ENCODE data around the gene DEFB118. TPM values are rescaled to one million over a fixed set of nuclear protein-coding genes. Genes with fewer than 3 reads are reported as not detected.

Gene DEFB118
- polyA plus RNA-seq (2012; ENCODE audit: insufficient read length, low read depth): not detected

GRCh38 chr20:31368301-31368700 is at the start of gene DEFB118:
TSS of gene DEFB118 (plus strand) at chr20:31368601. CDS start at chr20:31368651, 50 bp downstream.
- TF ChIP-seq REST (IDR thresholded peaks at IDR 0.05; ENCODE audit: insufficient read depth in 1 of 2, low read depth in 2 of 2, low read length in 2 of 2): no peak
- TF ChIP-seq TAF1 (IDR thresholded peaks at IDR 0.05; ENCODE audit: borderline replicate concordance, insufficient read depth, low read length): no peak
- TF ChIP-seq FOXP2 (optimal IDR thresholded peaks at IDR 0.05; ENCODE audit: borderline replicate concordance, extremely low read depth, extremely low read length, insufficient read depth): no peak
- no peak for TF ChIP-seq SIN3A (IDR thresholded peaks at IDR 0.05; ENCODE audit: borderline replicate concordance, insufficient read depth, low read length)
- TF ChIP-seq POLR2AphosphoS5 (IDR thresholded peaks at IDR 0.05; ENCODE audit: low read depth, low read length): no peak

DNA sequence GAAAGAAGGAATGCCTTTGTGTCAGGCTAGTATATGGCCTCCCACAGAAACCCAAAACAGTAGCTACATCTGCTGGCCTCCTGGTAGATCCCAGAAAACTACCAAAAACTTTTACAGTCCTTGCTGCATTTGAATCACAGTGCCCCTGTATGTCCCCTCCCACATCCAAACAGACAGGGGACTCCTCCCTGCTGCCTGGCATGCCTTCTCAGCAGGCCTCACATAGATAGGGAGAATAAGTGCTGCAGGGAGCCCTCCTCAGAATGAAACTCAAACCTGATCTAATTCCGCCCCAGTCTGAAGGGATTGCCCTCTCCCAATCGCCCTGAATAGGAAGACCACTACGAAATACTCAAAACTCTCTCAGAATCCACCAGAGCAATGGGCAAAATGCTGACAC is 45.9 kb upstream of the DEFB118 start:
- TF ChIP-seq REST (IDR thresholded peaks at IDR 0.05; ENCODE audit: insufficient read depth in 1 of 2, low read depth in 2 of 2, low read length in 2 of 2): no peak
- no peak for TF ChIP-seq TAF1 (IDR thresholded peaks at IDR 0.05; ENCODE audit: borderline replicate concordance, insufficient read depth, low read length)
- no peak for TF ChIP-seq FOXP2 (optimal IDR thresholded peaks at IDR 0.05; ENCODE audit: borderline replicate concordance, extremely low read depth, extremely low read length, insufficient read depth)

DNA sequence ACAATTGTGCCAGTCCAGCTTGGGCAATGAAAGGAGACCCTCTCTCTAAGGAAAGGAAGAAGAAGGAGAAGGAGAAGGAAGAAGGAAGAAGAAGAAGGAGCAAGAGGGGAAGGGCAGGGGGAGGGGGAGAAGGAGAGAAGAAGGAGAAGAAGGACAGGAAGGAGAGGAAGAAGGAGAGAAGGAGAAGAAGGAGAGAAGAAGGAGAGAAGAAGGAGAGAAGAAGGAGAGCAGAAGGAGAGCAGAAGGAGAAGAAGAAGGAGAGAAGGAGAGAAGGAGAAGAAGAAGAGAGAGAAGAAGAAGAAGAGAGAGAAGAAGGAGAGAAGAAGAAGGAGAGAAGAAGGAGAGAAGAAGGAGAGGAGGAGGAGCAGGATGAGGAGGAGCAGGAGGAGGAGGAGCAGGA is 37.5 kb upstream of the DEFB118 start:
- TF ChIP-seq FOXP2 (optimal IDR thresholded peaks at IDR 0.05; ENCODE audit: borderline replicate concordance, extremely low read depth, extremely low read length, insufficient read depth) (no peak), SIN3A (IDR thresholded peaks at IDR 0.05; ENCODE audit: borderline replicate concordance, insufficient read depth, low read length) (no peak), REST (IDR thresholded peaks at IDR 0.05; ENCODE audit: insufficient read depth in 1 of 2, low read depth in 2 of 2, low read length in 2 of 2) (no peak), POLR2AphosphoS5 (IDR thresholded peaks at IDR 0.05; ENCODE audit: low read depth, low read length) (no peak), TAF1 (IDR thresholded peaks at IDR 0.05; ENCODE audit: borderline replicate concordance, insufficient read depth, low read length) (no peak)

DNA sequence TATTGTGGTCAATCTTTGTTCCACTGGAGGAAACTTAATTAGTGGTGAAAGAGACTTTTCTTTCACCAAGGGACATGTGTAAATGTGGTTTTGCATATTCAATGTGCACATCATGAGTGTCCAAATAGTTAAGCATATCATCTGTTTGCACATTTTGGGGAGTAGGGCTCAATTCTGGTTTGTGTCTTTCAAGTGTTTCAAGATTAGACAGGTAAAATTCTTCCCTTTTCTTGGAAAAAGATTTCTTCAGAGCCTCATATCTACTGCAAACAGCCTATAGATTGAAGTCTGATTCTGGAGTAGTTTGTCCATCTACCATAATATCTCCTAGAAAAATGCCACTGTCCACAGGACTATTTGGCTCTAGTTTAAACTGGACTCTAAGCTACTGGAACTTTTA is 26.9 kb upstream of the DEFB118 start:
- TF ChIP-seq SIN3A (IDR thresholded peaks at IDR 0.05; ENCODE audit: borderline replicate concordance, insufficient read depth, low read length): no peak
- TF ChIP-seq REST (IDR thresholded peaks at IDR 0.05; ENCODE audit: insufficient read depth in 1 of 2, low read depth in 2 of 2, low read length in 2 of 2): no peak
- TF ChIP-seq POLR2AphosphoS5 (IDR thresholded peaks at IDR 0.05; ENCODE audit: low read depth, low read length): no peak
- no peak for TF ChIP-seq FOXP2 (optimal IDR thresholded peaks at IDR 0.05; ENCODE audit: borderline replicate concordance, extremely low read depth, extremely low read length, insufficient read depth)
- no peak for TF ChIP-seq TAF1 (IDR thresholded peaks at IDR 0.05; ENCODE audit: borderline replicate concordance, insufficient read depth, low read length)

DNA sequence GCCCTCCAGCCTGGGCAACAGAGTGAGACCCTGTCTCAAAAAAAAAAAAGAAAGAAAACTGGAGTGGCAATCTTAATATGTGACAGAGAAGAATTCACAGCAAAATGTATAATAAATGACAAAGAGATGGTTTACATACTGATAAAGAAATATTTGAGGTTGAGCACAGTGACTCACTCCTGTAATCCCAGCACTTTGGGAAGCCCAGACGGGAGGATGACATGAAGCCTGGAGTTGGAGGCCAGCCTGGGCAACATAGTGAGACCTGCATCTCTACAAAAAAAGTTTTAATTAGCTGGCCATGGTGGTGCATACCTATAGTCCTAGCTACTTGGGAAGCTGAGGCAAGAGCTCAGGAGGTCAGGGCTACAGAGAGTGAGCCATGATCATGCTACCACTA is 12.4 kb upstream of the DEFB118 start:
- TF ChIP-seq TAF1 (IDR thresholded peaks at IDR 0.05; ENCODE audit: borderline replicate concordance, insufficient read depth, low read length) (no peak), SIN3A (IDR thresholded peaks at IDR 0.05; ENCODE audit: borderline replicate concordance, insufficient read depth, low read length) (no peak), REST (IDR thresholded peaks at IDR 0.05; ENCODE audit: insufficient read depth in 1 of 2, low read depth in 2 of 2, low read length in 2 of 2) (no peak), POLR2AphosphoS5 (IDR thresholded peaks at IDR 0.05; ENCODE audit: low read depth, low read length) (no peak), FOXP2 (optimal IDR thresholded peaks at IDR 0.05; ENCODE audit: borderline replicate concordance, extremely low read depth, extremely low read length, insufficient read depth) (no peak)

Data from PFSK-1 (cell line).